HepG2 (cell line): ENCODE results near the gene COMT. TPM values are rescaled to one million over a fixed set of nuclear protein-coding genes. Genes with fewer than 3 reads are reported as not detected.

ENCODE experiments used
- FOXO1 ChIP-seq: sonication (generic); formaldehyde crosslinking; IDR thresholded peaks from 2 replicates; pipeline ENCODE4 v1.4.0; 2020; ENCODE audit warnings: missing genetic modification reagents
- GABPB1 ChIP-seq: IDR thresholded peaks from 2 replicates; pipeline ENCODE4 v1.6.1; 2016; ENCODE audit warnings: mild to moderate bottlenecking, missing genetic modification reagents, moderate library complexity, missing compliant biosample characterization
- GFI1 ChIP-seq: sonication (generic); formaldehyde crosslinking; IDR thresholded peaks from 2 replicates; pipeline ENCODE4 v1.5.0; 2020; ENCODE audit warnings: missing genetic modification reagents, mild to moderate bottlenecking, borderline replicate concordance
- GMEB1 ChIP-seq: sonication (generic); formaldehyde crosslinking; IDR thresholded peaks from 2 replicates; pipeline ENCODE4 v1.5.1; 2020; ENCODE audit warnings: missing genetic modification reagents, mild to moderate bottlenecking, borderline replicate concordance
- GTF2F1 ChIP-seq: fragments of 150-350 bp; IDR thresholded peaks from 2 replicates; pipeline ENCODE4 v1.6.1; 2014; ENCODE audit warnings: low read length
- IKZF1 ChIP-seq: fragments of 450-650 bp; IDR thresholded peaks from 2 replicates; pipeline ENCODE4 v1.7.1; 2016
- KLF16 ChIP-seq, 2 experiments: sonication (generic) in 1 of 2; formaldehyde crosslinking in 1 of 2; IDR thresholded peaks; 2 replicates each; pipeline versions ENCODE4 v1.6.1 to v1.8.0; 2016 to 2023; ENCODE audit warnings: missing genetic modification reagents in 2 of 2, missing compliant biosample characterization in 1 of 2
- MTERF4 ChIP-seq: sonication (generic); formaldehyde crosslinking; IDR thresholded peaks from 2 replicates; pipeline ENCODE4 v1.8.0; 2023; ENCODE audit warnings: mild to moderate bottlenecking, missing genetic modification reagents
- PRMT3 ChIP-seq: sonication (generic); formaldehyde crosslinking; IDR thresholded peaks from 2 replicates; pipeline ENCODE4 v1.8.1; 2022; ENCODE audit warnings: low read depth, mild to moderate bottlenecking, moderate library complexity, missing genetic modification reagents, borderline replicate concordance
- RFXAP ChIP-seq: sonication (generic); formaldehyde crosslinking; IDR thresholded peaks from 2 replicates; pipeline ENCODE4 v1.4.0; 2020; ENCODE audit warnings: missing genetic modification reagents, borderline replicate concordance
- RNF2 ChIP-seq: fragments of 450-650 bp; conservative IDR thresholded peaks from 2 replicates; pipeline ENCODE4 v1.6.1; 2016; ENCODE audit warnings: low read depth
- SAP130 ChIP-seq: IDR thresholded peaks from 2 replicates; pipeline ENCODE4 v1.6.1; 2016; ENCODE audit warnings: low read depth
- TAF15 ChIP-seq: fragments of 200-400 bp; formaldehyde crosslinking; IDR thresholded peaks from one replicate; pipeline ENCODE4 v1.6.1; 2018; ENCODE audit warnings: mild to moderate bottlenecking, low read depth, low read length; ENCODE audit not compliant: poor library complexity, severe bottlenecking
- ZFP37 ChIP-seq: sonication (generic); formaldehyde crosslinking; IDR thresholded peaks from 2 replicates; pipeline ENCODE4 v1.4.0; 2020; ENCODE audit warnings: missing genetic modification reagents, borderline replicate concordance
- ZFY ChIP-seq: sonication (generic); formaldehyde crosslinking; IDR thresholded peaks from 2 replicates; pipeline ENCODE4 v1.4.0; 2020; ENCODE audit warnings: missing genetic modification reagents
- ZMAT5 ChIP-seq: sonication (generic); formaldehyde crosslinking; IDR thresholded peaks from 2 replicates; pipeline ENCODE4 v1.5.0; 2020; ENCODE audit warnings: mild to moderate bottlenecking, low read depth, missing genetic modification reagents, borderline replicate concordance
- ZNF20 ChIP-seq: sonication (generic); formaldehyde crosslinking; IDR thresholded peaks from 2 replicates; pipeline ENCODE4 v1.4.0; 2020; ENCODE audit warnings: mild to moderate bottlenecking, moderate library complexity, missing genetic modification reagents
- ZNF234 ChIP-seq: sonication (generic); formaldehyde crosslinking; conservative IDR thresholded peaks from 2 replicates; pipeline ENCODE4 v1.5.1; 2020; ENCODE audit warnings: mild to moderate bottlenecking, missing genetic modification reagents
- ZNF589 ChIP-seq: sonication (generic); formaldehyde crosslinking; conservative IDR thresholded peaks from 2 replicates; pipeline ENCODE4 v1.8.0; 2022; ENCODE audit warnings: mild to moderate bottlenecking, moderate library complexity, missing genetic modification reagents
- ZNF773 ChIP-seq: sonication (generic); formaldehyde crosslinking; IDR thresholded peaks from 2 replicates; pipeline ENCODE4 v1.4.0; 2020; ENCODE audit warnings: missing genetic modification reagents, borderline replicate concordance
- ZNF790 ChIP-seq: sonication (generic); formaldehyde crosslinking; IDR thresholded peaks from 2 replicates; pipeline ENCODE4 v1.8.0; 2022; ENCODE audit warnings: missing genetic modification reagents, mild to moderate bottlenecking, borderline replicate concordance
- polyA plus RNA-seq, 8 experiments: library from polyadenylated mRNA; depleted of rRNA in 3 of 8; stranded (reverse) in 7 of 8; unstranded in 1 of 8; fragments of >200 nt; fragmentation: Illumina TruSeq in 4 of 8; extraction: Trizol in 4 of 8; gene quantifications; 2 replicates each; pipeline versions ENCODE4 v1.2.1 to v1.2.3, GENCODE V29; 2011 to 2016; ENCODE audit warnings: low read depth in 4 of 8, missing spikeins in 1 of 8, mixed read lengths in 1 of 8; ENCODE audit not compliant: insufficient read depth in 1 of 8
- total RNA-seq, 5 experiments: library from RNA; depleted of rRNA; stranded (reverse); fragments of >200 nt; fragmentation: Illumina TruSeq; extraction: Trizol; gene quantifications; 2 replicates each; pipeline ENCODE4 v1.2.3, GENCODE V29; 2016; ENCODE audit warnings: low read depth in 1 of 5
- TF ChIP-seq, protein P1 (sequence below): sonication (generic); formaldehyde crosslinking; IDR thresholded peaks from 2 replicates; pipeline ENCODE4 v1.8.1; 2022; ENCODE audit warnings: low read depth, mild to moderate bottlenecking, missing genetic modification reagents
- TF ChIP-seq, protein P2 (sequence below): IDR thresholded peaks from 2 replicates; pipeline ENCODE4 v1.6.1; 2012; ENCODE audit warnings: low read depth, low read length, improper control_type of control experiment

Gene COMT
- total and polyA plus RNA-seq, 2 of the 13 experiments (the other 11 are each of a cell fraction or from before 2014, with no cell fraction given), result 156 to 162 TPM

- no peak for TF ChIP-seq ZMAT5
- TF ChIP-seq ZNF790 (CRISPR knock-in tag), result 0 out of 2 replicates have a peak, but pooled peaks have one; percentile 56
- TF ChIP-seq, protein P1, sequence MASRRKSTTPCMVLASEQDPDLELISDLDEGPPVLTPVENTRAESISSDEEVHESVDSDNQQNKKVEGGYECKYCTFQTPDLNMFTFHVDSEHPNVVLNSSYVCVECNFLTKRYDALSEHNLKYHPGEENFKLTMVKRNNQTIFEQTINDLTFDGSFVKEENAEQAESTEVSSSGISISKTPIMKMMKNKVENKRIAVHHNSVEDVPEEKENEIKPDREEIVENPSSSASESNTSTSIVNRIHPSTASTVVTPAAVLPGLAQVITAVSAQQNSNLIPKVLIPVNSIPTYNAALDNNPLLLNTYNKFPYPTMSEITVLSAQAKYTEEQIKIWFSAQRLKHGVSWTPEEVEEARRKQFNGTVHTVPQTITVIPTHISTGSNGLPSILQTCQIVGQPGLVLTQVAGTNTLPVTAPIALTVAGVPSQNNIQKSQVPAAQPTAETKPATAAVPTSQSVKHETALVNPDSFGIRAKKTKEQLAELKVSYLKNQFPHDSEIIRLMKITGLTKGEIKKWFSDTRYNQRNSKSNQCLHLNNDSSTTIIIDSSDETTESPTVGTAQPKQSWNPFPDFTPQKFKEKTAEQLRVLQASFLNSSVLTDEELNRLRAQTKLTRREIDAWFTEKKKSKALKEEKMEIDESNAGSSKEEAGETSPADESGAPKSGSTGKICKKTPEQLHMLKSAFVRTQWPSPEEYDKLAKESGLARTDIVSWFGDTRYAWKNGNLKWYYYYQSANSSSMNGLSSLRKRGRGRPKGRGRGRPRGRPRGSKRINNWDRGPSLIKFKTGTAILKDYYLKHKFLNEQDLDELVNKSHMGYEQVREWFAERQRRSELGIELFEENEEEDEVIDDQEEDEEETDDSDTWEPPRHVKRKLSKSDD (CRISPR knock-in tag), result no peak
- TF ChIP-seq ZNF589 (CRISPR knock-in tag), result no peak
- TF ChIP-seq, protein P2, sequence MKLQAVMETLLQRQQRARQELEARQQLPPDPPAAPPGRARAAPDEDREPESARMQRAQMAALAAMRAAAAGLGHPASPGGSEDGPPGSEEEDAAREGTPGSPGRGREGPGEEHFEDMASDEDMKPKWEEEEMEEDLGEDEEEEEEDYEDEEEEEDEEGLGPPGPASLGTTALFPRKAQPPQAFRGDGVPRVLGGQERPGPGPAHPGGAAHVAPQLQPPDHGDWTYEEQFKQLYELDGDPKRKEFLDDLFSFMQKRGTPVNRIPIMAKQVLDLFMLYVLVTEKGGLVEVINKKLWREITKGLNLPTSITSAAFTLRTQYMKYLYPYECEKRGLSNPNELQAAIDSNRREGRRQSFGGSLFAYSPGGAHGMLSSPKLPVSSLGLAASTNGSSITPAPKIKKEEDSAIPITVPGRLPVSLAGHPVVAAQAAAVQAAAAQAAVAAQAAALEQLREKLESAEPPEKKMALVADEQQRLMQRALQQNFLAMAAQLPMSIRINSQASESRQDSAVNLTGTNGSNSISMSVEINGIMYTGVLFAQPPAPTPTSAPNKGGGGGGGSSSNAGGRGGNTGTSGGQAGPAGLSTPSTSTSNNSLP, result no peak
- peak; percentile 90 for TF ChIP-seq SAP130 (CRISPR knock-in tag)
- no peak for TF ChIP-seq ZNF234 (CRISPR knock-in tag)
- TF ChIP-seq ZFP37 (CRISPR knock-in tag), result no peak
- TF ChIP-seq GABPB1 (CRISPR knock-in tag), result no peak
- TF ChIP-seq ZFY, result peak; percentile 70
- TF ChIP-seq RNF2, result 0 out of 2 replicates have a peak, but pooled peaks have one; percentile 44
- TF ChIP-seq MTERF4 (CRISPR knock-in tag), result no peak
- no peak; a peak in 1 of 4 replicates for TF ChIP-seq KLF16 (CRISPR knock-in tag; IDR thresholded peaks at IDR 0.05)
- no peak for TF ChIP-seq RFXAP (CRISPR knock-in tag)
- TF ChIP-seq PRMT3 (CRISPR knock-in tag), result no peak
- TF ChIP-seq ZNF773, result no peak
- TF ChIP-seq TAF15, result no peak
- peak; percentile 41; the same call in 1 of the 2 replicates for TF ChIP-seq GMEB1
- TF ChIP-seq IKZF1, result no peak
- TF ChIP-seq GFI1 (CRISPR knock-in tag), result no peak
- TF ChIP-seq ZNF20 (CRISPR knock-in tag), result no peak
- no peak for TF ChIP-seq GTF2F1
- TF ChIP-seq FOXO1 (CRISPR knock-in tag), result no peak; the same call in 1 of the 2 replicates
These were observed 42.6 kb upstream of the COMT start (continued) for GRCh38 chr22:19898831-19899567.
